Stimulated activated CD4-positive, alpha-beta T cell treated with anti-CD3 and anti-CD28 coated beads, Interleukin-1b, Interleukin-23, amount 100 ng/mL, for 48 hours (primary cell): ENCODE data around the gene RETREG3.
"Not testable (repeated sequence)": the region's sequence is repeated elsewhere in the genome, so short reads cannot be mapped to it uniquely, and the experiment has no call there.

ENCODE experiments used
- DNase-seq: peaks from one replicate; pipeline ENCODE4 v3.0.0-alpha.2; 2020

RETREG3 gene

GRCh38 chr17:42609182-42609813, at the start of gene RETREG3, which contains the start of gene TUBG1:
Gene RETREG3 (minus strand): TSS chr17:42609374. CDS start chr17:42609324, 50 bp downstream.
Gene TUBG1 (plus strand): TSS chr17:42609683. CDS start chr17:42609738, 55 bp downstream.
- DNase-seq = peak; percentile 99

GRCh38 chr17:42657824-42658588, 48.8 kb upstream of the RETREG3 start:
- DNase-seq = no peak

- no peak for DNase-seq
Measured at GRCh38 chr17:42655528-42655927, 46.4 kb upstream of the RETREG3 start.

- no peak for DNase-seq
Measured at GRCh38 chr17:42653179-42654124, 44.3 kb upstream of the RETREG3 start.

GRCh38 chr17:42651392-42651791, 42.2 kb upstream of the RETREG3 start:
- DNase-seq = no peak

GRCh38 chr17:42647778-42648177, 38.6 kb upstream of the RETREG3 start:
- DNase-seq = no peak

GRCh38 chr17:42642336-42642735, 33.2 kb upstream of the RETREG3 start:
- no peak for DNase-seq

GRCh38 chr17:42640121-42640520, 30.9 kb upstream of the RETREG3 start:
- DNase-seq = no peak

- no peak for DNase-seq
Measured at GRCh38 chr17:42639525-42640113, 30.4 kb upstream of the RETREG3 start.

GRCh38 chr17:42632949-42633444, 23.8 kb upstream of the RETREG3 start:
- DNase-seq = no peak

- no peak for DNase-seq
Measured at GRCh38 chr17:42629411-42630009, 20.3 kb upstream of the RETREG3 start.

GRCh38 chr17:42627032-42627764, 18.0 kb upstream of the RETREG3 start:
- not testable (repeated sequence) for DNase-seq

GRCh38 chr17:42623732-42624596, 14.8 kb upstream of the RETREG3 start:
- DNase-seq = no peak

- DNase-seq = no peak
Measured at GRCh38 chr17:42623271-42623670, 14.1 kb upstream of the RETREG3 start.

- DNase-seq = not testable (repeated sequence)
Measured at GRCh38 chr17:42621987-42622386, 12.8 kb upstream of the RETREG3 start.

- DNase-seq = no peak
Measured at GRCh38 chr17:42618442-42619150, 9.4 kb upstream of the RETREG3 start.

GRCh38 chr17:42617956-42618431, 8.8 kb upstream of the RETREG3 start:
- no peak for DNase-seq

- no peak for DNase-seq
Measured at GRCh38 chr17:42613699-42614295, 4.6 kb upstream of the RETREG3 start.

- DNase-seq = no peak
Measured at GRCh38 chr17:42612013-42612412, 2.8 kb upstream of the RETREG3 start.
